CD4-positive, alpha-beta T cell treated with Interferon alpha-2 for 1 hour (primary cell): Measurements from ENCODE around the gene LARP4.
"Not testable (repeated sequence)": the region's sequence is repeated elsewhere in the genome, so short reads cannot be mapped to it uniquely, and the experiment has no call there.

ENCODE experiments used
- DNase-seq, 2 donors: peaks; one replicate each; pipeline ENCODE4 v3.0.0-alpha.2; 2020 to 2022

The LARP4 gene

GRCh38 chr12:50400638-50401499 lies at the start of gene LARP4:
TSS of gene LARP4 (plus strand) at chr12:50400885. CDS start at chr12:50401011, 126 bp downstream.
- peak; percentile 85 to 93 for DNase-seq

- no peak for DNase-seq
Measured at GRCh38 chr12:50351120-50352043, 49.3 kb upstream of the LARP4 start.

GRCh38 chr12:50353404-50353803 lies 47.3 kb upstream of the LARP4 start:
- no peak for DNase-seq

GRCh38 chr12:50353869-50354593 lies 46.7 kb upstream of the LARP4 start:
- DNase-seq, result peak in 1 of 2 donors; percentile 3

GRCh38 chr12:50354908-50355307 lies 45.8 kb upstream of the LARP4 start:
- no peak for DNase-seq

GRCh38 chr12:50355365-50355764 lies 45.3 kb upstream of the LARP4 start:
- no peak for DNase-seq

- DNase-seq, result no peak
Measured at GRCh38 chr12:50362671-50363070, 38.0 kb upstream of the LARP4 start.

- no peak for DNase-seq
Measured at GRCh38 chr12:50363141-50363540, 37.5 kb upstream of the LARP4 start.

- DNase-seq, result no peak
Measured at GRCh38 chr12:50365709-50366406, 34.8 kb upstream of the LARP4 start.

- DNase-seq, result not testable (repeated sequence)
Measured at GRCh38 chr12:50370672-50371071, 30.0 kb upstream of the LARP4 start.

GRCh38 chr12:50375802-50376201 lies 24.9 kb upstream of the LARP4 start:
- no peak for DNase-seq

GRCh38 chr12:50380761-50381325 lies 19.8 kb upstream of the LARP4 start:
- DNase-seq, result no peak

- DNase-seq, result no peak
Measured at GRCh38 chr12:50387487-50387886, 13.2 kb upstream of the LARP4 start.

GRCh38 chr12:50387972-50388478 lies 12.7 kb upstream of the LARP4 start:
- no peak for DNase-seq

- not testable (repeated sequence) for DNase-seq
Measured at GRCh38 chr12:50388793-50389192, 11.9 kb upstream of the LARP4 start.

- DNase-seq, result no peak
Measured at GRCh38 chr12:50390316-50390741, 10.4 kb upstream of the LARP4 start.

GRCh38 chr12:50394469-50395029 lies 6.1 kb upstream of the LARP4 start:
- no peak for DNase-seq

GRCh38 chr12:50397117-50397650 lies 3.5 kb upstream of the LARP4 start:
- DNase-seq, result no peak

GRCh38 chr12:50398931-50399330 lies 1.8 kb upstream of the LARP4 start:
- DNase-seq, result no peak

GRCh38 chr12:50400104-50400637 lies 514 bp upstream of the LARP4 start:
- no peak for DNase-seq
